ENCODE measurements around the gene FRMD3.

- TF ChIP-seq HNF4A (conservative IDR thresholded peaks at IDR 0.05), result peak; percentile 10 to 20
- no peak for TF ChIP-seq CTCF (IDR thresholded peaks at IDR 0.05; ENCODE audit: low read depth, low read length, missing input control)
- TF ChIP-seq RAD21 (IDR thresholded peaks at IDR 0.05), result no peak
- TF ChIP-seq MAX (IDR thresholded peaks at IDR 0.05), result no peak
- TF ChIP-seq REST (IDR thresholded peaks at IDR 0.05), result no peak
- no peak for TF ChIP-seq GABPA (IDR thresholded peaks at IDR 0.05 in 1 of 2, conservative IDR thresholded peaks at IDR 0.05 in 1 of 2)
- TF ChIP-seq YY1 (IDR thresholded peaks at IDR 0.05), result no peak
- no peak for TF ChIP-seq EGR1 (IDR thresholded peaks at IDR 0.05; ENCODE audit: low read depth in 2 of 2)
These were observed 96.8 kb downstream of the FRMD3 start for GRCh38 chr9:83441390-83441789.
